Measurements from ENCODE around the gene PPP2R2C. TPM values are rescaled to one million over a fixed set of nuclear protein-coding genes. Genes with fewer than 3 reads are reported as not detected.

The PPP2R2C gene
- total RNA-seq, 1 experiment from 2014 or later, result 9.5 TPM

GRCh38 chr4:6339818-6340445, 132.5 kb downstream of the PPP2R2C start:
- Histone ChIP-seq H2AFZ (ENCODE audit: low read length) (no peak overlapping the region), H3F3A (ENCODE audit: low read length, unreplicated experiment) (no peaks in the 10 kb centered on the region), H3K4me3 (ENCODE audit: low read length) (no peak overlapping the region), H3K9me2 (replicated peaks; ENCODE audit: low read length) (no peaks in the 10 kb centered on the region), H4K20me1 (ENCODE audit: low read length) (no peaks in the 10 kb centered on the region), H3K79me2 (ENCODE audit: low read length) (no peaks in the 10 kb centered on the region), H3K9ac (ENCODE audit: low read length) (no peak overlapping the region), H3K4me1 (ENCODE audit: insufficient read depth, low read length) (peaks cover 21% of the 10 kb centered on the region), H3K9me3 (ENCODE audit: low read length) (no peaks in the 10 kb centered on the region), H3K36me3 (ENCODE audit: low read depth, low read length) (no peaks in the 10 kb centered on the region), H3K27ac (ENCODE audit: low read length) (no peak overlapping the region), H3K27me3 (ENCODE audit: low read length) (no peaks in the 10 kb centered on the region), H3K4me2 (ENCODE audit: low read length) (no peak overlapping the region)
- ATAC-seq, result no peak
- intact Hi-C loops (cut with micrococcal nuclease), result loop anchor here (5.0 kb wide), 1 partner anchor 207 kb away; no protein-coding TSS in a partner anchor
- DNase-seq, result no peak
- no peak for TF ChIP-seq EZH2 (IDR thresholded peaks at IDR 0.05; ENCODE audit: low read length, unreplicated experiment)
- TF ChIP-seq EZH2phosphoT487 (IDR thresholded peaks at IDR 0.05; ENCODE audit: borderline replicate concordance, low read length), result no peak
- TF ChIP-seq CTCF (conservative IDR thresholded peaks at IDR 0.05; ENCODE audit: low read depth, low read length), result no peak
- CTCF ChIA-PET, result no interaction called here
- POLR2A ChIA-PET (ENCODE audit: unreplicated experiment), result no interaction called here
- BruUV-seq (replicated peaks), result no TSS peak

GRCh38 chr4:6338951-6339817, 133.2 kb downstream of the PPP2R2C start:
- H3K9me2 ChIP-seq (replicated peaks; ENCODE audit: low read length), result no peaks in the 10 kb centered on the region
- no peak overlapping the region for H2AFZ ChIP-seq (ENCODE audit: low read length)
- no peaks in the 10 kb centered on the region for H3K79me2 ChIP-seq (ENCODE audit: low read length)
- peaks cover 14% of the 10 kb centered on the region for H3K4me1 ChIP-seq (ENCODE audit: insufficient read depth, low read length)
- H3K4me3 ChIP-seq (ENCODE audit: low read length), result no peak overlapping the region
- H3K27me3 ChIP-seq (ENCODE audit: low read length), result no peaks in the 10 kb centered on the region
- BruUV-seq (replicated peaks), result no TSS peak
- H3K4me2 ChIP-seq (ENCODE audit: low read length), result no peak overlapping the region
- DNase-seq (no peak), ATAC-seq (no peak)
- TF ChIP-seq EZH2phosphoT487 (IDR thresholded peaks at IDR 0.05; ENCODE audit: borderline replicate concordance, low read length), result no peak
- TF ChIP-seq EZH2 (IDR thresholded peaks at IDR 0.05; ENCODE audit: low read length, unreplicated experiment), result no peak
- no peak for TF ChIP-seq CTCF (conservative IDR thresholded peaks at IDR 0.05; ENCODE audit: low read depth, low read length)
- H4K20me1 ChIP-seq (ENCODE audit: low read length), result no peaks in the 10 kb centered on the region
- H3K36me3 ChIP-seq (ENCODE audit: low read depth, low read length), result no peaks in the 10 kb centered on the region
- H3K9ac ChIP-seq (ENCODE audit: low read length), result no peak overlapping the region
- CTCF ChIA-PET, result no interaction called here
- no peak overlapping the region for H3K27ac ChIP-seq (ENCODE audit: low read length)
- POLR2A ChIA-PET (ENCODE audit: unreplicated experiment), result no interaction called here
- intact Hi-C loops (cut with micrococcal nuclease), result no loop called here
- H3F3A ChIP-seq (ENCODE audit: low read length, unreplicated experiment), result no peaks in the 10 kb centered on the region
- no peaks in the 10 kb centered on the region for H3K9me3 ChIP-seq (ENCODE audit: low read length)

Data from PC-3 (cell line).